A172 (cell line): ENCODE results near the gene CCDC78. TPM values are rescaled to one million over a fixed set of nuclear protein-coding genes. Genes with fewer than 3 reads are reported as not detected.

ENCODE experiments used
- DNase-seq: peaks from one replicate; pipeline ENCODE4 v3.0.0-alpha.2; 2015; ENCODE audit warnings: low spot score
- total RNA-seq: library from RNA; depleted of rRNA; stranded (reverse); fragments of >200 nt; shearing (Covaris generic); gene quantifications from 2 replicates; pipeline ENCODE4 v1.2.3, GENCODE V29; 2014; rRNA removed

CCDC78 gene
- total RNA-seq, 1 experiment from 2014 or later: 2.1 TPM

DNA sequence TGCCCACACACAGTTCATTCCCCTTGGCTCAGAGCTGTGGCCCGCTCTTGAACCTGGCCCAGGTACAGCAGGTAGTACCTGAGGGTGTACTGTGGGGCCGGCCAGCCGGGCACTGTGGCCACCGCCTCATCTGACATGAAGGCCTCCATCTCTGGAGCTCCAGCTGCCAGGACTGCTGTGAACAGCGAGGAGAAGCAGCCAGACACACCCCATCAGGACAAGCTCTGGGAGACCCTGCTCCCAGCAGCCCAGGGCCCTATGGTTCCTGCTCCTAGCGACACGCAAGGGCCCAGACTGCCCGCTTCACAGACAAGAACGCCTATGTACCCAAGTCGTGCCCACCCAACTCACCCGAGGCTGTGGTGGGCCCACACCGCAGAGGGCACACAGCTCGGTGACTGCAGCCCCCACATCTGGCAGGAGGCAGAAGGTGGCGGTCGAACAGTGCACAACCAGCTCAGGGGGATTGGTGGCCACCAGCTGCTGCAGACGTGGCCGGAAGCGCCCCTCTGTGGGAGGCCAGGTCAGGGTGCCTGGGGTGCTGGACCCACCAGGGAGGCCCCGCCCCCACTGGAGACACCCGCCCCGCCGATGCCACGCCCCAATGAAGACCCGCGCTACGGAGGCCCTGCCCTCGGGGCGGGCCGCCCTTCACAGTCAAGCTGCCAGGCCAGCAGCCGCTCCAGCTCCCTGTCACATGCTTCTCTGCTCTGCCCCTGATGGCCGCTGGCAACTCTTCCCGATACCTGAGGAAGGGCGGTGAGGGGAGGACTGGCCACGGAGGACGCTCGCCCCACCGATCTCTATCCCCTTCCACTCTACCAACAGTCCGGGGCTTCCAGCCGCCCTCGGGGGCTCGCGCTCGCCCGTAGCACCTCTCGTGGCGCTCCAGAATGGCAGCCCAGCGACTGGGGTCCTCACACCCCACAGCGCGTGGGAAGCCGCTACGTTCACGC lies 47.1 kb downstream of the CCDC78 start:
- no peak for DNase-seq

DNA sequence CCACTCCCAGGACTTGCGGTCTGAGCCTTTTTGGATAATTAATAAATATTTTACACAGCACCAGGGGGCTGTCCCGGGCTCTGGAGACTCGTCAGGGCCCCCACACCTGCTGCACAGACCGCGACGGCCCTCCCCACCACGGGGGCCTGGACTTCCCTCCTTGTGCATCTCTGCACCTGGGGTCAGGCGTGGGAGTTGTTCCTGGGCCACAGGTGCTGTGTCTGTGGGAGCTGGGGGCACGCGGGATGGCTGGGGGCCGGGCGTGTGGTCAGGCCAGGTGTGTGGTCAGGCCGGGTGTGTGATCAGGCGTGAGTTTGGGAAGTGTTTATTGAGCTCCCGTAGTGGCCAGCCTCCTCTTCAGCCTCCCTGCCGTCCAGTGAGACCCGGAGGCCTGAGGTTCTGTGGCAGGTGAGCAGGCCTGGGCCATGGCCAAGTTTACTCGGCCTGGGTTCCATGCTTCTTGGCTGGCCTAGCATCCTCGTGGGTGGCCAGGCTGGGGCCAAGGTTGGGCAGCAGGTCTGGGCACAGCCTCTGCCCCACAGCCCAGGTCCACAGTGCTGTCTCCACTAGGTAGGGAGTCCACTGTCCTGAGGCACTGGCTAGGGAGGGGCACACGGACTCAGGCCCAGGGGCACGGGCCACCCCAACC lies 47.9 kb downstream of the CCDC78 start:
- DNase-seq: no peak

DNA sequence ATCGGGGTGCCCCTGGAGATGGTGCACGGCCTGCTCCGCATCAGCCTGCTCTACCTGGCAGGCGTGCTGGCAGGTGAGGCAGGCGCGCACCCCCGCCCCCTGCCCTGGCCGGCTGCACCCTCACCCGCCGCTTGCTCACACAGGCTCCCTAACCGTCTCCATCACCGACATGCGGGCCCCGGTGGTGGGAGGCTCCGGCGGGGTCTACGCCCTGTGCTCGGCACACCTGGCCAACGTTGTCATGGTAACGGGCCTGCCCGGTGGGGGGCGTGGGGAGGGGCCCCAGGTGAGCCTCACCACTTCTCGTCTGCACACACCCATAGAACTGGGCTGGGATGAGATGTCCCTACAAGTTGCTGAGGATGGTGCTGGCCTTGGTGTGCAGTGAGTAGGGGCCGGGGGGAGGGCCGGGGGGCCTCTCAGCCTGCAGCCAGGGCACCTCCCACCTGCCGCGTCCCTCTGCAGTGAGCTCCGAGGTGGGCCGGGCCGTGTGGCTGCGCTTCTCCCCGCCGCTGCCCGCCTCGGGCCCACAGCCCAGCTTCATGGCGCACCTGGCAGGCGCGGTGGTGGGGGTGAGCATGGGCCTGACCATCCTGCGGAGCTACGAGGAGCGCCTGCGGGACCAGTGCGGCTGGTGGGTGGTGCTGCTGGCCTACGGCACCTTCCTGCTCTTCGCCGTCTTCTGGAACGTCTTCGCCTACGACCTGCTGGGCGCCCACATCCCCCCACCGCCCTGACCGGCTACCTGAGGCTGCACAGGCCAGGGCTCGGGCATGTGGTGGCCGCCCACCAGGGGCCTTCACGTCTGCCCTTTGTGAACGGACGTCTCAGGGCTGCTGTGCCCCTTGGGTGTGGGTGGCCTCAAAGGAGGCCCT lies 48.7 kb downstream of the CCDC78 start:
- DNase-seq: no peak

DNA sequence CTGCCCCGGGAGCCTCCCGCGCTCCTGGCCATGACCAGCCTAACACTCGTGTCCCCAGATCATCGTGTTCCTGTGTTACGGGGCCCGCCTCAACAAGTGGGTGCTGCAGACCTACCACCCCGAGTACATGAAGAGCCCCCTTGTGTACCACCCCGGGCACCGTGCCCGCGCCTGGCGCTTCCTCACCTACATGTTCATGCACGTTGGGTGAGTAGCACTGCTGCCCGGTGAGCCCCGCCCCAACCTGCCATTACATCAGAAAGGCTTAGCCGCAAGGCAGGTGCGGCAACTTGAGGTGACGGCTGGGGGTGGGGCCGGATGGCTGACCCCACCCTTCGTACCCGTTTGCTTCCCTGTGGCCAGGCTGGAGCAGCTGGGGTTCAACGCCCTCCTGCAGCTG lies 49.3 kb downstream of the CCDC78 start:
- DNase-seq: no peak

DNA sequence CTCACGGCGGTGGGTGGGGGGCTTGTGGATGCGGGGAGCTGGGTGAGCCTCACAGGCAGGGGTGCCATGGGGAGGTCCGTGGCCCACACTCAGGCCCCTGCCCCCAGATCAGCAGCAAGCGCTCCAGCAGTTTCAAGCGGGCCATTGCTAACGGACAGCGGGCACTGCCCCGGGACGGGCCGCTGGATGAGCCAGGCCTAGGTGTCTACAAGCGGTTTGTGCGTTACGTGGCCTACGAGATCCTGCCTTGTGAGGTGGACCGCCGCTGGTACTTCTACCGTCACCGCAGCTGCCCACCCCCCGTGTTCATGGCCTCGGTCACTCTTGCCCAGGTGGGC lies 49.7 kb downstream of the CCDC78 start:
- no peak for DNase-seq

DNA sequence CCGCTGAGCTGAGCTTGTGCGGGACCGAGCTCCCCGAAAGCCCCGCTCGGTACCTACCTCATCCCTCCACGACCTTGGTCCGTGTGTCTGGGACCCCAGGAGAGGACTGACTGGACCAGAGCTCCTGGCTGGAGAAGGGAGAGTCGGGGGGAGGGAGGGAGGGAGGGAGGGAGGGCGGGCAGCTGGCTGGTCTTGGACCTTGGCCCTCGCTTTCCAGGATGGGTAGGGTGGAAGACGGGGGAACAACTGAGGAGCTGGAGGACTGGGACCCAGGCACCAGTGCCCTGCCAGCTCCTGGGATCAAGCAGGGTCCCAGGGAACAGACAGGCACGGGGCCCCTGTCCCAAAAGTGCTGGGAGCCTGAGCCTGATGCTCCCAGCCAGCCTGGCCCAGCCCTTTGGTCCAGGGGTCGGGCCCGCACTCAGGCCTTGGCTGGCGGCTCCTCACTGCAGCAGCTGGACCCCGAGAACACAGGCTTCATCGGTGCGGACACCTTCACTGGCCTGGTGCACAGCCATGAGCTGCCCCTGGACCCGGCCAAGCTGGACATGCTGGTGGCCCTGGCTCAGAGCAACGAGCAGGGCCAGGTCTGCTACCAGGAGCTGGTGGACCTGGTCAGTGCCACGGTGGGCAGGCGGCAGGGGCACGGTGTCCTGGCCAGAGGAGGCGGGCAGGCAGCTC lies 50.2 kb downstream of the CCDC78 start:
- no peak for DNase-seq

DNA sequence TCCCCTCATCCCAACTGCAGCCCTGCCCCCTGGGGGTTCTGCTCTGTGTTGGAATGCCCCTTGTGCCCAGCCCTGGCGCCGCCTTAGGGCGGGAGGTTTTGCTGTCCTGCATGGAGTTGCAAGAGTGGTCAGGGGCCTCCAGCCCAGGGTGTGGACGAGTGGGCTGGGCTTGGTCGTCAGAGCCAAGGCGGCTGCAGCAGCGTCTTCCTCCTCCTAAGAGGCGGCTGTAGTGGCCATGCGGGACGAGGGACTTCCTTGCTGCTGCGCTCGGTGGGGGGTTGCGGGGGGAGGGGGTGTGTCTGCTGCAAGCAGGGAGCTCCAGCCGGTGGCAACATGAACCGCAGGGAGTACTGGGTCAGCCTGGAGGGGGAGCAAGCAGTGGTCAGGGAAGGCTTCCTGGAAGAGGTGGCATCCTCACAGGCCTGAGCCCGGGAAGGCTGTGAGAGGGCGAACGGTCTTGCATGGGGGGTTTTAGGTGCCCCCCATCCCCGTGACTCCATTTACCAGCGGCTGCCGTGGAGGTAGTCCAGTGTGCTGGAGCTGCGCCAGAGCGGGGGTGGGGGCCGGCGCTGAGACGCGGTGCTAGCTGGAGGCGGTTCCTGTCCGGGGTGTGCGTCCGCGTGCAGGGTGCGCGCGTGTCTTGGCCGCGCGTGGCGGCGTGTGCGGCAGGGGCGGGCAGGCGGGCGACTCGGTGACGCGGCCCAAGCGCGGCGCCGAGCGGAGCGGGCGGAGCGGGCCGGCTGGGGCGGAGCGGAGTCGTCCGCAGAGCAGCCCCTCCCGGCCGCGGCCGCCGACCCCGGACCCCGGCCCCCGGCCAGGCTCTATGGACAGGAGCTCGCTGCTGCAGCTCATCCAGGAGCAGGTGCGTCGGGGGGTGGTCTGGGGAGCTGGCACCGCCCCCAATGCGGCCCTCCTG lies 51.0 kb downstream of the CCDC78 start, which contains the start of gene RHBDL1:
Gene RHBDL1 (plus strand): TSS at position 704 of the 916 bp plus-strand sequence. CDS start 120 bp downstream, at position 824.
- no peak for DNase-seq

DNA sequence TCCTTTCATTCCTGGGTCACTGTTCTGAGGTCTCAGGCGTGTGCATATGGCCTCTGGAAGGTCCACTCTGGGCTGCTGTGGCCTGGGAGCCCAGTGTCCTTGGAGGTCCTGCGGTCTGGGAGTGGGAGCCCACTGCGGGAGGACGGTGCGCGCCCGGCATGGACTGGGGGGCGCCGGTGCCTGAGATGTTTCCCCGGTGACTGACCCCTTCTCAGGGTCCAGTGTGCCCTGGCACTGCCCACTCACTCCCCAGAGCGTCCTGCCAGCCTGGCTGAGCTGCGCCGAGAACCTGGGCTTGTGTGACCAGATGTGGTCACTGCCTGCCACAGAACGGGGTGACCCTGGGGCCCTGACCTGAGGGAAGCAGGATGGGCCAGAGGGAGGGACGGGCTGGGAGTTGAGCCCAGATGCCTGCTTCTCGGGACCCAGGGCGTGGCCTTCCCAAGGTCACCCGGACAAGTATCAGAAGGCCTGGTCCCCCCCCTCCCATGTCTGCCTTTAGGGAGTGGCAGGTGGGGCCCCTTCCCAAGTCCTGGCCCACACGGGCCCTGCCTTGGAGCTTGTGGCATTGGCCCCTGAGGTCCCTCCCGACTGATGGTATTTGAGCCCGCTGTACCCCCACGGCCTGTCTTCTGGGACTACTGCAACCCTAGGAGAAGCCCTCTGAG lies 51.9 kb downstream of the CCDC78 start:
- DNase-seq: no peak

DNA sequence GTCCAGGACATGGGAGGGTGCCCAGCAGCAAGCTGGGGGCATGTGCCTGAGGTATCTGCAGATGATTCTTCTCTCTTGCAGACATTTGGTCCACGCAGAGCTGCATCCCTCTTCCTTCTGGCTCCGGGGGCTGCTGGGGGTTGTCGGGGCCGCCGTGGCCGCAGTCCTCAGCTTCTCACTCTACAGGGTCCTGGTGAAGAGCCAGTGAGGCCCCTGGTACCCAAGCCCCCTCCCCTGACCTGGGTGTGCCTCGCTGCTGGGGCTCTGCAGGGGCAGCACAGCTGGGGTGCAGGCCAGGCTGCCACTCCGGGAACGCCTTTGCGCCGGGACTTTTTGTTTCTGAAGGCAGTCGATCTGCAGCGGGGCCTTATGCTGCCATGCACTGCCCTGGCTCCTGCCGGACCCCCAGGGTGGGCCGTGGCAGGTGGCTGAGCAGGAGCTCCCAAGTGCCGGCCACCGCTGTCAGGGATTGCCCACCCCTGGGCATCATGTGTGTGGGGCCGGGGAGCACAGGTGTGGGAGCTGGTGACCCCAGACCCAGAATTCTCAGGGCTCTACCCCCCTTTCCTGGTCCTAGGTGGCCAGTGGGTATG lies 52.7 kb downstream of the CCDC78 start:
- no peak for DNase-seq

DNA sequence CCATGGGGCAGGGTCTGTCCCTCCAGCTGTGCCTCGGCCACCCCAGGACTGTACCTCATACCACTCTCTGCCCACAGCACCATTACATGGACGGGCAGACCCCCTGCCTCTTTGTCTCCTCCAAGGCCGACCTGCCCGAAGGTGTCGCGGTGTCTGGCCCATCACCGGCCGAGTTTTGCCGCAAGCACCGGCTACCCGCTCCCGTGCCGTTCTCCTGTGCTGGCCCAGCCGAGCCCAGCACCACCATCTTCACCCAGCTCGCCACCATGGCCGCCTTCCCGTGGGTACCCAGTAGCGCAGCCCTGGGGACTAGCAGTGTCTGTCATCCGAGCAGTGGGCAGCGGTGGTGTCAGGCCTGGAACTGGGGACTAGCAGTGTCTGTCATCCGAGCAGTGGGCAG lies 53.4 kb downstream of the CCDC78 start:
- DNase-seq: no peak

Other genes starting within 250 kb of the CCDC78 start
- 53.5 and 60.0 TPM in 2 replicates for gene CAPN15, start 198.7 kb downstream of the CCDC78 start, total RNA-seq
- gene PRR35, start 166.0 kb downstream of the CCDC78 start, total RNA-seq: not detected in 2 replicates
- 0.34 TPM in 1 of 2 replicates, not detected in the other for gene NHLRC4, start 159.4 kb downstream of the CCDC78 start, total RNA-seq
- 76.5 and 77.1 TPM in 2 replicates for gene PIGQ, start 156.5 kb downstream of the CCDC78 start, total RNA-seq
- 16.8 and 20.2 TPM in 2 replicates for gene RAB40C, start 136.4 kb downstream of the CCDC78 start, total RNA-seq
- 0.24 TPM in 1 of 2 replicates, not detected in the other for gene WFIKKN1, start 95.5 kb downstream of the CCDC78 start, total RNA-seq
- 126 and 150 TPM in 2 replicates for gene METTL26, start 90.1 kb downstream of the CCDC78 start, total RNA-seq
- gene MCRIP2, start 84.6 kb downstream of the CCDC78 start, total RNA-seq: 27.8 and 36.1 TPM in 2 replicates
- 17.1 and 28.7 TPM in 2 replicates for gene WDR90, start 77.1 kb downstream of the CCDC78 start, total RNA-seq
- gene RHOT2, start 58.3 kb downstream of the CCDC78 start, total RNA-seq: 38.5 and 41.2 TPM in 2 replicates
- 2.2 and 2.8 TPM in 2 replicates for gene RHBDL1, start 50.8 kb downstream of the CCDC78 start, total RNA-seq
- gene STUB1, start 46.0 kb downstream of the CCDC78 start, total RNA-seq: 227 and 249 TPM in 2 replicates
- 1.6 and 3.4 TPM in 2 replicates for gene JMJD8, start 42.1 kb downstream of the CCDC78 start, total RNA-seq
- 2.9 and 3.1 TPM in 2 replicates for gene WDR24, start 36.0 kb downstream of the CCDC78 start, total RNA-seq
- gene FBXL16, start 20.6 kb downstream of the CCDC78 start, total RNA-seq: 9.9 and 10.0 TPM in 2 replicates
- 71.9 and 87.2 TPM in 2 replicates for gene METRN, start 11.3 kb downstream of the CCDC78 start, total RNA-seq
- gene ANTKMT, start 5.3 kb downstream of the CCDC78 start, total RNA-seq: 83.8 and 94.2 TPM in 2 replicates
- 15.0 and 25.3 TPM in 2 replicates for gene HAGHL, start 663 bp upstream of the CCDC78 start, total RNA-seq
- gene CIAO3, start 14.6 kb upstream of the CCDC78 start, total RNA-seq: 45.1 and 47.5 TPM in 2 replicates
- gene MSLN, start 34.3 kb upstream of the CCDC78 start, total RNA-seq: 6.5 and 7.6 TPM in 2 replicates
- gene RPUSD1, start 61.9 kb upstream of the CCDC78 start, total RNA-seq: 58.3 and 70.0 TPM in 2 replicates
- gene CHTF18, start 62.2 kb upstream of the CCDC78 start, total RNA-seq: 36.9 and 44.2 TPM in 2 replicates
- not detected in 2 replicates for gene GNG13, start 74.3 kb upstream of the CCDC78 start, total RNA-seq
- 14.1 and 25.1 TPM in 2 replicates for gene LMF1, start 244.5 kb upstream of the CCDC78 start, total RNA-seq